GM20000 (cell line): ENCODE measurements around the gene RHBDD1.

Experiments
- DNase-seq: peaks from one replicate; pipeline ENCODE4 v3.0.0; 2012; ENCODE audit warnings: low spot score
- TF ChIP-seq, protein P1 (sequence below): IDR thresholded peaks from 2 replicates; pipeline ENCODE4 v1.5.1; 2012; ENCODE audit warnings: mild to moderate bottlenecking, control low read depth; ENCODE audit errors: extremely low read depth, missing control alignments

Gene RHBDD1

DNA sequence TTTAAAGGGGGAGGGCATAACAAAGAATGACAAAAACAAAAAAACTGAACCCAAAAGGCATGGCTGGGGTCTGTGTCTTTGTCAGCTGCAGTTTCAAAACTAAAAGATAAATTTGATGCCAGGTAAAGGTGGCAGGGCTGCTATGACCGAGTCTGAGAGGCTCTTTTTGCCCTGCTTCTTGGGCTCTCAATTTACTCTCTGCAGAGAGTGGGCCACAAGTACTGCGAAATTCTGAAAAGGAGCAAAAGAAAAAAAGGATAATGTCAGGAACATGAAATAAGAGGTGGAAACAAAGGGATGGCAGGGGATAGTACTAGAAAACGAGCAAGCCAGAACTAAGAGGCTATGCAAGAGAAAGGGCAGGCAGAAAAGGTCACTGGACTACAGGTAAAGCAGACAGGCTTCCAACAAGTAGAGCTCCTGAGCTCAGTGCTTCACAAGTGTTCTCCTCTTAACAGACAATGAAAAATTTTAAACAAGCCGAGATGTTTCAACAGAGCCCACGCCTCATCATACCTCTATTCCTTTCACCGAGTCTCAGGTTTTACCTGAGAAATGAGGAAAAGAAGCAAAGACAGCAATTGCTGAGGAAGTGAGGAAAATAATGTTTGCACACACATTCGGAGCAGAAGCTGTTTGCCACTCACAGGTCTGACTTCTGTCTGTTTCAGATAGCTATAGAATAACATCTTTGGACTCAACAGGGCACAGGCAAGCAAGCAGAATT is 43.5 kb upstream of the RHBDD1 start:
- no peak for DNase-seq
- TF ChIP-seq, protein P1, sequence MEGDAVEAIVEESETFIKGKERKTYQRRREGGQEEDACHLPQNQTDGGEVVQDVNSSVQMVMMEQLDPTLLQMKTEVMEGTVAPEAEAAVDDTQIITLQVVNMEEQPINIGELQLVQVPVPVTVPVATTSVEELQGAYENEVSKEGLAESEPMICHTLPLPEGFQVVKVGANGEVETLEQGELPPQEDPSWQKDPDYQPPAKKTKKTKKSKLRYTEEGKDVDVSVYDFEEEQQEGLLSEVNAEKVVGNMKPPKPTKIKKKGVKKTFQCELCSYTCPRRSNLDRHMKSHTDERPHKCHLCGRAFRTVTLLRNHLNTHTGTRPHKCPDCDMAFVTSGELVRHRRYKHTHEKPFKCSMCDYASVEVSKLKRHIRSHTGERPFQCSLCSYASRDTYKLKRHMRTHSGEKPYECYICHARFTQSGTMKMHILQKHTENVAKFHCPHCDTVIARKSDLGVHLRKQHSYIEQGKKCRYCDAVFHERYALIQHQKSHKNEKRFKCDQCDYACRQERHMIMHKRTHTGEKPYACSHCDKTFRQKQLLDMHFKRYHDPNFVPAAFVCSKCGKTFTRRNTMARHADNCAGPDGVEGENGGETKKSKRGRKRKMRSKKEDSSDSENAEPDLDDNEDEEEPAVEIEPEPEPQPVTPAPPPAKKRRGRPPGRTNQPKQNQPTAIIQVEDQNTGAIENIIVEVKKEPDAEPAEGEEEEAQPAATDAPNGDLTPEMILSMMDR, result no peak

DNA sequence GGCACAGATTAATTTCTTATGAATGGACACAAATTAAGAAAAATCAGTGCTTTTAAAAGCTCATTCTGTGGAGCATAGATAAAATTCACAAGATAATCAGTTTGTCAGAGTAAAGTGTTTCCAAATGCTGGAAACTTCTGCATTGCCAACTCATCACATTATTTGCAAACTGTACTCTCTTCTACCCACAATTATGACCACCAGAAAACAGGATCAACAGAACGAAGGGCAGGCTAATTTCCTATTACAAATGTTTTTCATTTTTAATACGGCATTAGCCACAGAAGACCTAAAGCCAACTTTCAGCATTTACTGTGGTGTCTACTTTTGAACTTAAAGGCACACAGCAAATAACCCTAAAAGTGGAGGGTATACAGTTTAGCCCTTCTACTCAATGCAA is 42.2 kb upstream of the RHBDD1 start:
- no peak for DNase-seq
- TF ChIP-seq, protein P1, result no peak

DNA sequence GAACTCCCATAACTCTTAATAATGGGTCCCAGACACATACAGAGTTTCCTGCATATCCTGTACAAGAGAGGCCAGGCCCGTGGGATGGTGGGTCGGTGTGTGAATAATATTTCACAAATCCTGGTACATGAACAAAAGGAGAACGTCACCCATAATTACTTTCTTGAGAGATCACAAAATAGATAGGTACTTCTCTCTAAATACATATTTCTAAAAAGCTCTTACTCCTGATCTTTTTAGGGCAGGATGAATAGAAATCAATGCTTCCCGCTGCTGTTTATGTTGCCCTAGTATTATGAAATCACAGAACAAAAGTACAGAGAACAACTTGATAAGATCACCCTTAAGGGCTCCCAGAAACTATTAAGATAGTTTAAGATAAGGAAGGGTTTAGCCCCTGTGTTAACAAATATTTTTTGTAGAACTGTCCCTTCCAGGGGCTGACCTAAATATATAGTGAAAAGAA is 41.6 kb upstream of the RHBDD1 start:
- no peak for DNase-seq
- TF ChIP-seq, protein P1, result no peak

DNA sequence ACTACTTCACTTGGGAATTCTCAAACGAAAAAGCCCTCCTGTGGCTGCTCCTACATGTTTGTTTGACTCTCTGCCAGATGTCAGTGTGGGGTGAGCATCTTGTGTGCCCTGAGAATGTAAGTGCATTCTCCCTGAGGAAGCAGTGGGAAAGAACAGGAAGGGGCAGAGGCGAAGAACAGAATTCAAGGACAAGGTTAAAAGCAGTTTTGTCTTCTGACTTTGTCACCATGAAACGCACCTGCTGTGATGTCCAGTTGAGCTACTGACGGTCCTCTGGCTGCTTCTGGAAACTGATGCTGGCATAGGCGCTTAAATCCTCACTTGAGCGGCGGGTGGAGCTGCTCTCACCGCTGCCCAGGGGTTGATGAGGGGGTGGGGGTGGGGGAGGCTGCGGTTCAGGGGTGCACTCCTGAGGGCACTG is 41.1 kb upstream of the RHBDD1 start:
- DNase-seq, result no peak
- TF ChIP-seq, protein P1, result no peak

DNA sequence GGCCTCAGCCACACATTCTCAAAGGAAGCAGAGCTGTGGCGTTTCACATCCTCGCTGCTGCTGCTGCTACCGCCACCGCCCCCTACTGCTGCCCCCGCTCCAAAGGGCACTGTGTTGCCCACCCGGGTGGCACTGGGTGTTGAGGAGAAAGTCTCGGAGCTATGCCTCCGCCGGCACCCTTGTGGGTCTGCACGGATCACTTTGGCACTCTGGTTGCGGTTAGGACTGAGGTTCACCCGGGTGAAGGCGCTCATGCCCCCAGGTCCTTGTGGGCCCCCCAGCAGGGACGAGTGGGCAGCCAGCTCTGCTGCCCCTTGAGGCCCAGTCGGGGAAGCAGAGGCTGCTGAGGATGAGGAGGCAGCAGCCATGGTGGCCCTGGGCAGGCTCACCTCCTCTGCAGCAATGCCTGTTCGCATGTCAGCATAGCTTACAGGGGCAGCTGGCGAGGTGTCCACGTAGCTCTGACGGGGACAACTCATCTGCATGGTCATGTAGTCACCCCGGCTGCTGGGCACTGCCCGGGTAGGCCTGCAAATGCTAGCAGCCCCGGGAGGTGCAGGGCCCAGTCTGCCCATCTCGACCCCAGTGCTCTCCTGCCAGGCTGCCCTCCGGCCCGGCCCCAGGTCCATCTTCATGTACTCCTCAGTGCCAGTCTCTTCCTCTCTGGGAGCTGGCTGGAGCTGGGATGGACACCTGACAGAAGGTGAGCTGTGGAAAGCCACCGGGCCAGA is 40.4 kb upstream of the RHBDD1 start:
- TF ChIP-seq, protein P1, result no peak
- DNase-seq, result no peak

DNA sequence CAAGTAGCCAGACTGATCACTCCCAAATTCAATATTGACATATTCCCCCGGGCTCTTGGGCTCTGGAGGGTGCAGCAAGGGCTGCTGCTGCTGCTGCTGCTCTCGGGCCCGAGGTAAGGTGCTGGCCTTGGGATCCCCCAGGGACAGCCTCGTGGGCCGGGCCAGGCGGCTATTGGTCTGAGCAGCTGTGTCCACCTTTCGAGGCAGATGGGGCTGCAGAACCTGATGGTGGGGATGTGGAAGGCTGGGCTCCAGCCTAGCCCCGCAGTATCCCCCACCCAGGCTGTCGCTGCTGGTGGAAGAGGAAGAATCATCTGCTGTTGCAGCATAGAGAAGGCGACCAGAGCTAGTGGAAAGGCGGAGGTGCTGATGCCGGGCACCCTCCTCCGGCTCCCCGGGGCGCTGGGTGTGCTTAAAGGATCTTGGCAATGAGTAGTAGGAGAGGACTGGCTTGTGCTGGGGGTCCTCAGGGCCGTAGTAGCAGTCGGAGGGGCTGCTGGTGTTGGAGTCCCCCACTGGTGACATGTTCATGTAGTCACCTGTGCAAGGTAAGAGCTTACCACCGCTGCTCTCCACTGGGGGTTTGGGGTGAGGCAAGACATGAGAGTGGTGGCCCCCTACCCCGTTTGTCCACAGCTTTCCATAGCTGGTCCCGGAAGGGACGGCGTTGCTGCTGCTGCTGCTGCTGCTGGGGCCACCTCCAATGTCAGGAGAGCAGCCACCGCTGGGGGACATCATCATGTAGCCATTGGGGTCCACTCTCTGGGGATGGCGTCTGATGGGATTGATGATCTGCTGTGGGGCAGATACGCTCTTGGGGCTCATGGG is 39.6 kb upstream of the RHBDD1 start:
- DNase-seq, result no peak
- TF ChIP-seq, protein P1, result no peak
